Measurements from ENCODE around the gene CROCC2.

CROCC2 gene

GRCh38 chr2:241000831-241001321, 94.7 kb downstream of the CROCC2 start:
- H3K27me3 ChIP-seq (replicated peaks in 2 of 5; ENCODE audit: control insufficient read depth in 4 of 5, insufficient read depth in 5 of 5, low read length in 4 of 5): peaks cover 0 to 15% (median 0%) of the 10 kb centered on the region in 5 experiments
- POLR2A ChIA-PET: interaction anchor here (1.2 kb wide), 1 partner anchor 17 kb away, joined by 3 read pairs; no protein-coding TSS in a partner anchor
- H3K4me1 ChIP-seq (ENCODE audit: control extremely low read depth in 1 of 4, control insufficient read depth in 4 of 4, insufficient read depth in 4 of 4, low read length in 3 of 4): peaks cover 0 to 42% (median 18%) of the 10 kb centered on the region in 4 experiments
- no peak overlapping the region for H3K4me3 ChIP-seq (ENCODE audit: control insufficient read depth in 1 of 7, extremely low read depth in 1 of 7, insufficient read depth in 4 of 7, low read depth in 2 of 7, low read length in 6 of 7)
- DNase-seq: no peak
- H3K27ac ChIP-seq (ENCODE audit: insufficient read depth in 1 of 2, low read depth in 1 of 2, low read length in 2 of 2, poor library complexity in 1 of 2, severe bottlenecking in 2 of 2): no peak overlapping the region
- 92% methylated on average over 9 of the region's 9 CpGs for WGBS (ENCODE audit: insufficient coverage)
- peaks cover 0 to 16% (median 9%) of the 10 kb centered on the region in 5 experiments for H3K9me3 ChIP-seq (ENCODE audit: control extremely low read depth in 1 of 5, control insufficient read depth in 4 of 5, insufficient read depth in 2 of 5, low read depth in 1 of 5, low read length in 4 of 5)
- CTCF ChIA-PET: interaction anchor here (0.8 to 2.8 kb wide), 3 partner anchors 17 to 50 kb away, joined by 3 to 8 read pairs (median 3); no protein-coding TSS in a partner anchor
- peaks cover 0 to 9% (median 0%) of the 10 kb centered on the region in 4 experiments for H3K36me3 ChIP-seq (ENCODE audit: control insufficient read depth in 4 of 4, insufficient read depth in 4 of 4, low read length in 3 of 4)

DNA sequence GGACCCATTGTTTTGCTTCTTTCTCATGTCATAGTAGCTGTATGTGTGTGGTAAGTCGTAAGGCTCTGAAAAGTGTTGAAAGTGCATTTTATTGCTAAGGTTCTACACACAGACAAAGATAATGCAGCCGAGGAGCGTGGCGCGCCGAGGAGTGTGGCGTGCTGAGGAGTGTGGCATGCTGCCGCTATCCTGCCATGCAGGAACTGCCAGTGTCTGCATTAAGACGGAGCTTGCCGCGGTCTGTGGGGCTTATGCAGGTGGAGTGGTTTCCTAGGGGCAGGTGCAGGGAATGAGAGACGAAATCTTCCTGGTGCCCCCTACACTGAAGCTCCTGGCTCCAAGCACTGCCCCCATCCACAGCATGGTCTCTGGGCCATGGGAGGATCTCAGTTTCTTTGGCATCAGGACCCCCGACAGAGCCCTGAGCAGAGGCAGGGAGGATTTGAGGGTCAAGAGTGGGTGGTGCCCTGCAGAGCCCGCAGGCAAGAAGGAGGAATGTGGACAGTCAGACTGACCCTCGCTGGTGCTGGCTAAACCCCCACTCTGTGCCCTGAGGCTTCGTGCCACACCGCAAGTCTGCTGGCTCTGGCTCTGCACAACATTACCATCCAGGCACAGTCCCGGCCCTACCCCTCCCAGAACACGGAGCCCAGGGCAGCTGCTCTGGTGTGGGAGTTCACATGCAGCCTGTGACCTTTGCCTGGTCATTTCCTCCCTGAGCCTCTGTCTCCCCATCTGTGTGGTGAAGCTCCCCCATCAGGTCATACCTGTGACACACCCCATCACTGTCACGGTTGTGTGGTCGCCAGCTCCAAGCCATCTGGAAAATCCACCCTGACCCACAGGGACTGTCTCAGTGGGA, 95.5 kb downstream of the CROCC2 start:
- over 99% methylated on average over 21 of the region's 21 CpGs for WGBS (ENCODE audit: insufficient coverage)
- CTCF ChIA-PET: interaction anchor here (1.2 to 2.8 kb wide), 2 partner anchors 18 to 51 kb away, joined by 3 to 8 read pairs; no protein-coding TSS in a partner anchor
- peaks cover 0 to 35% (median 14%) of the 10 kb centered on the region in 4 experiments for H3K4me1 ChIP-seq (ENCODE audit: control extremely low read depth in 1 of 4, control insufficient read depth in 4 of 4, insufficient read depth in 4 of 4, low read length in 3 of 4)

DNA sequence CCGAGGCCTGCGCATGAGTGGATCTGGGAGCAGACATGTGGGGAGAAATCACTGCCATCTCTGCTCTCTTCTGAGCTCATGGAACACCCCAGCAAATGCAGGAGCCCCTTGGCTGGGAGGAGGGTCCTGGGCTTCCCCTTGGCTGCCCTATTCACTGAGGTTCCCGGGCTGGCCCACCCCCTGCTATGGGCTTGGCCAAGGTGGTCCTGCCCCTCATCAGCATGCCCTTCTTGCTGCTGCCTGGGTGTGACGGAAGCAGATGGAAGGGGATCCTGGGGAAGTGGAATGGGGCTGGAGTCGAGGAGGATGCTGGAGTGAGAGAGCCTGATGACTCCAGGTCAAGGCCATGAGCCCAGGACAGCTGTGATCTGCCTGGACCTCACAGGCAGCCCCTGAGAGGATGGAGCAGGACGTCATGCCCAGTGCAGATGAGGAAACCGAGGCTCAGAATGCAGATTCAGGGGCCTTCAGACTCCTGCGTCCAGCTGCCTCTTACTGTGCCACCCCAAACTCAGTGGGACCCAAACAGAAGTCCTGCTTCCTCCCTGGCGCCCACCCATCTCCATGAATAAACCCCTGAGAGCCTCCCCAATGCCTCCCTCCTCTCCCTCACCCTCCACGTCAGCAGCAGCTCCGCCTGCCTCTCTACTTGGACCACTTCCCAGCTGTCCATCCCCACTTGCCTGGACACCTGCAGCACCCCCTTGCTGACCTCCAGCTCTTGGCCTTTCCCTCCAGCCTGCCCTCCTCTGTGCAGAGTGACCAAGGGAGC, 96.3 kb downstream of the CROCC2 start:
- Histone ChIP-seq H3K27ac (ENCODE audit: insufficient read depth in 1 of 2, low read depth in 1 of 2, low read length in 2 of 2, poor library complexity in 1 of 2, severe bottlenecking in 2 of 2) (no peak overlapping the region), H3K4me1 (ENCODE audit: control extremely low read depth in 1 of 4, control insufficient read depth in 4 of 4, insufficient read depth in 4 of 4, low read length in 3 of 4) (peaks cover 0 to 27% (median 10%) of the 10 kb centered on the region in 4 experiments), H3K27me3 (replicated peaks in 2 of 5; ENCODE audit: control insufficient read depth in 4 of 5, insufficient read depth in 5 of 5, low read length in 4 of 5) (peaks cover 0 to 15% (median 0%) of the 10 kb centered on the region in 5 experiments), H3K4me3 (ENCODE audit: control insufficient read depth in 1 of 7, extremely low read depth in 1 of 7, insufficient read depth in 4 of 7, low read depth in 2 of 7, low read length in 6 of 7) (no peak overlapping the region), H3K36me3 (ENCODE audit: control insufficient read depth in 4 of 4, insufficient read depth in 4 of 4, low read length in 3 of 4) (peaks cover 0 to 9% (median 0%) of the 10 kb centered on the region in 4 experiments), H3K9me3 (ENCODE audit: control extremely low read depth in 1 of 5, control insufficient read depth in 4 of 5, insufficient read depth in 2 of 5, low read depth in 1 of 5, low read length in 4 of 5) (peaks cover 0 to 16% (median 9%) of the 10 kb centered on the region in 5 experiments)
- 98% methylated on average over 10 of the region's 11 CpGs for WGBS (ENCODE audit: insufficient coverage)
- POLR2A ChIA-PET: interaction anchor here (0.5 to 1.2 kb wide), 2 partner anchors 16 to 21 kb away, joined by 3 read pairs; no protein-coding TSS in a partner anchor
- DNase-seq: no peak
- CTCF ChIA-PET: interaction anchor here (0.5 to 2.8 kb wide), 2 partner anchors 19 to 279 kb away, joined by 3 to 8 read pairs; no protein-coding TSS in a partner anchor

More for the DNA sequence above, 95.5 kb downstream of the CROCC2 start:
- Histone ChIP-seq H3K27me3 (replicated peaks in 2 of 5; ENCODE audit: control insufficient read depth in 4 of 5, insufficient read depth in 5 of 5, low read length in 4 of 5) (peaks cover 0 to 15% (median 0%) of the 10 kb centered on the region in 5 experiments), H3K27ac (ENCODE audit: insufficient read depth in 1 of 2, low read depth in 1 of 2, low read length in 2 of 2, poor library complexity in 1 of 2, severe bottlenecking in 2 of 2) (no peak overlapping the region), H3K4me3 (ENCODE audit: control insufficient read depth in 1 of 7, extremely low read depth in 1 of 7, insufficient read depth in 4 of 7, low read depth in 2 of 7, low read length in 6 of 7) (no peak overlapping the region), H3K36me3 (ENCODE audit: control insufficient read depth in 4 of 4, insufficient read depth in 4 of 4, low read length in 3 of 4) (peaks cover 0 to 9% (median 0%) of the 10 kb centered on the region in 4 experiments), H3K9me3 (ENCODE audit: control extremely low read depth in 1 of 5, control insufficient read depth in 4 of 5, insufficient read depth in 2 of 5, low read depth in 1 of 5, low read length in 4 of 5) (peaks cover 0 to 16% (median 9%) of the 10 kb centered on the region in 5 experiments)
- POLR2A ChIA-PET: interaction anchor here (0.5 to 1.2 kb wide), 2 partner anchors 16 to 20 kb away, joined by 3 read pairs; no protein-coding TSS in a partner anchor
- DNase-seq: no peak

DNA sequence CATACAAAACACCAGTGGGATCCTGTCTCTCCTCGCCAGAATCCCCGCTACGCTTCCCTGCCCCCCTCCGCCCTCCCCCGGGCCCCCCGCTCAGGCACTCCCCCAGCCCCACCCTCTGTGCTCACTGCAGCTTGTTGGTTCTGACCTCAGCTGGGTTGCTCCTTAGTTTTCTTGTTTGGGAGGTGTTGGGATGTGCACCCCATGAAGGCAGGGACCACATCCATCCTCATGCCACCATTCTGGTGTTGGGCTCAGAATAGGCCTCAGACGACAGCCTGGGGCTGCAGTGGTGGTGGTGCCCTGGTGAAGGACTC, 96.9 kb downstream of the CROCC2 start:
- peaks cover 0 to 9% (median 0%) of the 10 kb centered on the region in 4 experiments for H3K36me3 ChIP-seq (ENCODE audit: control insufficient read depth in 4 of 4, insufficient read depth in 4 of 4, low read length in 3 of 4)
- no peak overlapping the region for H3K27ac ChIP-seq (ENCODE audit: insufficient read depth in 1 of 2, low read depth in 1 of 2, low read length in 2 of 2, poor library complexity in 1 of 2, severe bottlenecking in 2 of 2)
- 100% methylated on average over 1 of the region's 7 CpGs for WGBS (ENCODE audit: insufficient coverage)
- POLR2A ChIA-PET: no interaction called here
- no peak for DNase-seq
- peaks cover 0 to 12% (median 0%) of the 10 kb centered on the region in 5 experiments for H3K27me3 ChIP-seq (replicated peaks in 2 of 5; ENCODE audit: control insufficient read depth in 4 of 5, insufficient read depth in 5 of 5, low read length in 4 of 5)
- H3K4me3 ChIP-seq (ENCODE audit: control insufficient read depth in 1 of 7, extremely low read depth in 1 of 7, insufficient read depth in 4 of 7, low read depth in 2 of 7, low read length in 6 of 7): no peak overlapping the region
- CTCF ChIA-PET: interaction anchor here (2.8 kb wide), 1 partner anchor 19 kb away, joined by 8 read pairs; no protein-coding TSS in a partner anchor
- H3K9me3 ChIP-seq (ENCODE audit: control extremely low read depth in 1 of 5, control insufficient read depth in 4 of 5, insufficient read depth in 2 of 5, low read depth in 1 of 5, low read length in 4 of 5): peaks cover 0 to 16% (median 9%) of the 10 kb centered on the region in 5 experiments
- peaks cover 0 to 21% (median 7%) of the 10 kb centered on the region in 4 experiments for H3K4me1 ChIP-seq (ENCODE audit: control extremely low read depth in 1 of 4, control insufficient read depth in 4 of 4, insufficient read depth in 4 of 4, low read length in 3 of 4)

DNA sequence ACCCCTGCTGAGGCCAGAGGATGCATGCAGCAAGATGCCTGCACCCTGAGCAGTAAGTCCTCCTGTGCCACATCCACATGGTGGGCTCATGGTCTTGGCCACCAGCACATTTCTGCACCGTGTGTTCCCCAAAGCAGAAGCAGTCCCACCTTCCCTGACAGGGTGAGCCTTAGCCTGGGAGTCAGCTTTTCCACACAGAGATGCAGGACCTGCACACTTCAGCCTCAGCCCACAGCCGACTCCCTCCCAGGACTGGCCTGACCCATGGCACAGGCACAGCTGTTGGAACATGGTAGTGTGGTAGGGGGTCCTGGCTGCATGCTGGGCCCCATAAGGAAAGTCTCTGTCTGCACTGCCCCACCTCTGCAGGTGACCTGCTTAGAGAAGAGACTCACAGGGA, 97.2 kb downstream of the CROCC2 start:
- POLR2A ChIA-PET: no interaction called here
- H3K27ac ChIP-seq (ENCODE audit: insufficient read depth in 1 of 2, low read depth in 1 of 2, low read length in 2 of 2, poor library complexity in 1 of 2, severe bottlenecking in 2 of 2): no peak overlapping the region
- H3K36me3 ChIP-seq (ENCODE audit: control insufficient read depth in 4 of 4, insufficient read depth in 4 of 4, low read length in 3 of 4): peaks cover 0 to 9% (median 0%) of the 10 kb centered on the region in 4 experiments
- peaks cover 0 to 16% (median 9%) of the 10 kb centered on the region in 5 experiments for H3K9me3 ChIP-seq (ENCODE audit: control extremely low read depth in 1 of 5, control insufficient read depth in 4 of 5, insufficient read depth in 2 of 5, low read depth in 1 of 5, low read length in 4 of 5)
- peaks cover 0 to 18% (median 7%) of the 10 kb centered on the region in 4 experiments for H3K4me1 ChIP-seq (ENCODE audit: control extremely low read depth in 1 of 4, control insufficient read depth in 4 of 4, insufficient read depth in 4 of 4, low read length in 3 of 4)
- WGBS (ENCODE audit: insufficient coverage): 84% methylated on average over 2 of the region's 2 CpGs
- CTCF ChIA-PET: interaction anchor here (2.8 kb wide), 1 partner anchor 20 kb away, joined by 8 read pairs; no protein-coding TSS in a partner anchor
- no peak for DNase-seq
- H3K4me3 ChIP-seq (ENCODE audit: control insufficient read depth in 1 of 7, extremely low read depth in 1 of 7, insufficient read depth in 4 of 7, low read depth in 2 of 7, low read length in 6 of 7): no peak overlapping the region
- H3K27me3 ChIP-seq (replicated peaks in 2 of 5; ENCODE audit: control insufficient read depth in 4 of 5, insufficient read depth in 5 of 5, low read length in 4 of 5): peaks cover 0 to 9% (median 0%) of the 10 kb centered on the region in 5 experiments

DNA sequence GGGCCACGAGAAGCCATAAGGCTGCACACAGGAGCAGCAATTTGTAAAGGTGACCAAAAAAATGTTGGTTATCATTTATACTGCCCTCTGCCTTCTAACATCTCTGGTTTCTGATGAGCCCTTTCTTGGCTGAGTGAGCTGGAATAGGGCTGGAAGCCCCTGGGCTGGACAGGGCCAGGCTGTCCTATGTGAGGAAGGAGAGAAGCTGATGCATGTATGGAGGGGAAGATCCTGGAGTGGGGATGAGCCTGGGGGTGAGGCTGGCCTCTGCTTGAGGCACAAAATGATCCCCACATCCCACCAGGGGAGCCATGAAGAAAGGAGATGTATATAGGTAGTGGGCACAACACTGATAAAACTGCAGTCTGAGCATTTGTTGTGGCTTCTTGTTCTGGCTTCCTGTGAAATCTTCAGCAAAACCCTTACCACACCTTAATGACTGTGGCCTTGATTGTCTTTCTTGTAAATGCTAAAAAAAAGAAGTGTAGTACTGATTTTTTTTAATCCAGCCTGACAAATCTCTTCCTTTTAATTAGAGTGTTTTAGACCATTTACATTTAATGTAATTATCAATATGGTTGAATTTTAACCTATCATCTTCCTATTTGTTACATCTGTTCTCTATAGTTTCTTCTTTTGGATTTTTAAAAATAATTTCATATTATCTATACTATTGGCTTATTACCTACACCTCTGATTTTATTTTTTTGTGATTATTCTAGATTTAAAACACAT, 97.9 kb downstream of the CROCC2 start:
- POLR2A ChIA-PET: no interaction called here
- peaks cover 0 to 9% (median 0%) of the 10 kb centered on the region in 4 experiments for H3K36me3 ChIP-seq (ENCODE audit: control insufficient read depth in 4 of 4, insufficient read depth in 4 of 4, low read length in 3 of 4)
- no CpG with 5 or more reads among the region's 1 CpG for WGBS (ENCODE audit: insufficient coverage)
- no peak overlapping the region for H3K27ac ChIP-seq (ENCODE audit: insufficient read depth in 1 of 2, low read depth in 1 of 2, low read length in 2 of 2, poor library complexity in 1 of 2, severe bottlenecking in 2 of 2)
- peaks cover 0 to 16% (median 9%) of the 10 kb centered on the region in 5 experiments for H3K9me3 ChIP-seq (ENCODE audit: control extremely low read depth in 1 of 5, control insufficient read depth in 4 of 5, insufficient read depth in 2 of 5, low read depth in 1 of 5, low read length in 4 of 5)
- H3K4me1 ChIP-seq (ENCODE audit: control extremely low read depth in 1 of 4, control insufficient read depth in 4 of 4, insufficient read depth in 4 of 4, low read length in 3 of 4): peaks cover 0 to 24% (median 9%) of the 10 kb centered on the region in 4 experiments
- CTCF ChIA-PET: no interaction called here
- H3K27me3 ChIP-seq (replicated peaks in 2 of 5; ENCODE audit: control insufficient read depth in 4 of 5, insufficient read depth in 5 of 5, low read length in 4 of 5): peaks cover 0 to 9% (median 0%) of the 10 kb centered on the region in 5 experiments
- no peak for DNase-seq
- no peak overlapping the region for H3K4me3 ChIP-seq (ENCODE audit: control insufficient read depth in 1 of 7, extremely low read depth in 1 of 7, insufficient read depth in 4 of 7, low read depth in 2 of 7, low read length in 6 of 7)
